ENCODE measurements around the gene SLITRK6.

Gene SLITRK6, protein sequence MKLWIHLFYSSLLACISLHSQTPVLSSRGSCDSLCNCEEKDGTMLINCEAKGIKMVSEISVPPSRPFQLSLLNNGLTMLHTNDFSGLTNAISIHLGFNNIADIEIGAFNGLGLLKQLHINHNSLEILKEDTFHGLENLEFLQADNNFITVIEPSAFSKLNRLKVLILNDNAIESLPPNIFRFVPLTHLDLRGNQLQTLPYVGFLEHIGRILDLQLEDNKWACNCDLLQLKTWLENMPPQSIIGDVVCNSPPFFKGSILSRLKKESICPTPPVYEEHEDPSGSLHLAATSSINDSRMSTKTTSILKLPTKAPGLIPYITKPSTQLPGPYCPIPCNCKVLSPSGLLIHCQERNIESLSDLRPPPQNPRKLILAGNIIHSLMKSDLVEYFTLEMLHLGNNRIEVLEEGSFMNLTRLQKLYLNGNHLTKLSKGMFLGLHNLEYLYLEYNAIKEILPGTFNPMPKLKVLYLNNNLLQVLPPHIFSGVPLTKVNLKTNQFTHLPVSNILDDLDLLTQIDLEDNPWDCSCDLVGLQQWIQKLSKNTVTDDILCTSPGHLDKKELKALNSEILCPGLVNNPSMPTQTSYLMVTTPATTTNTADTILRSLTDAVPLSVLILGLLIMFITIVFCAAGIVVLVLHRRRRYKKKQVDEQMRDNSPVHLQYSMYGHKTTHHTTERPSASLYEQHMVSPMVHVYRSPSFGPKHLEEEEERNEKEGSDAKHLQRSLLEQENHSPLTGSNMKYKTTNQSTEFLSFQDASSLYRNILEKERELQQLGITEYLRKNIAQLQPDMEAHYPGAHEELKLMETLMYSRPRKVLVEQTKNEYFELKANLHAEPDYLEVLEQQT

DNA sequence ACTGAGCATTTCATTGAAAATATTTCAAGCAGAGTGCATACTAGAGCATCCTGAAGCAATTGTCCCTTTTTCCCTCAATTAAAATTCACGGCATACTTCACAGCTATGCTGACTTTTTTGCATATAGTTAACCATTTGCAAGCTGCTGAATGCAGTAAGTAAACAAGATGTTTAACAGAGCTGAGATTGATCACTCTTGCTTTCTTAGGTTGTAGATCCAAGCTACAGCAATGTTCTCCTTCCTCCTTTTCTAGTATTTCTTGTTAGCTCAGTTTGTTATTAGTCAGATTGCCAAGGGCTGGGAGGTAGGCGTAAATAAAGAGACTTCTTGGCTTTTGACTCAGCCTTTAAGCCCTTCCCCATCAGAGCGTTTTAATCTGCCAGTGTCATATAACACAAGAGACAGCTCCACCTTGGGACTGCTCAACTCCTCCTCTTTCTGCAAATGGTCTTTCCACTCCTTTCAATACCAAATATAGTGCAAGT is at the start of gene SLITRK6:
Gene SLITRK6 (minus strand): TSS at position 323 of the 486 bp plus-strand sequence. CDS start 2,911 bp downstream, outside the sequence.
- TF ChIP-seq CTCF (IDR thresholded peaks at IDR 0.05): peak; percentile 57; the same call in 1 of the 2 replicates

- no peak for TF ChIP-seq CTCF (IDR thresholded peaks at IDR 0.05)
Observed at GRCh38 chr13:85847012-85847411, 47.8 kb upstream of the SLITRK6 start.

- TF ChIP-seq CTCF (IDR thresholded peaks at IDR 0.05): no peak
Observed at GRCh38 chr13:85841427-85841826, 42.2 kb upstream of the SLITRK6 start.

DNA sequence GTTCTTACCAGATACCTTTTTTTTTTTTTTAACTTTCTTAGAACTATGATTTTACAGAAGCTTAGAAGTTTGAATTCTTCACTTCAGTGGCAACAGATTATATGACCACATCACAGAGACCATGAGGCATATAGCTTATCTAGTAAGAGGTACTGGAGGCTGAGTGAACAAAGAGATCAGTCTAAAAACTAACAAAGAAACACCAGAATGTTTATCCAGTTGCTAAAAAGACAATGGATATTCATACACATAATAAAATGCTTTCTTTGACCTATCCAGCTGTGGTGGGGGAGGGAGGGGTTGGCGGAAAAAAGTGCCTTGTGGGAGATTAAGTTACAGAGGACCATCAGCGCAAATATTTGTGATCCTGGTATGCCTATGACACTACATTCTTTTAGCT is 34.7 kb upstream of the SLITRK6 start:
- no peak for TF ChIP-seq CTCF (IDR thresholded peaks at IDR 0.05)

GRCh38 chr13:85828094-85828684 is 29.0 kb upstream of the SLITRK6 start:
- peak; percentile 69 for TF ChIP-seq CTCF (IDR thresholded peaks at IDR 0.05)

DNA sequence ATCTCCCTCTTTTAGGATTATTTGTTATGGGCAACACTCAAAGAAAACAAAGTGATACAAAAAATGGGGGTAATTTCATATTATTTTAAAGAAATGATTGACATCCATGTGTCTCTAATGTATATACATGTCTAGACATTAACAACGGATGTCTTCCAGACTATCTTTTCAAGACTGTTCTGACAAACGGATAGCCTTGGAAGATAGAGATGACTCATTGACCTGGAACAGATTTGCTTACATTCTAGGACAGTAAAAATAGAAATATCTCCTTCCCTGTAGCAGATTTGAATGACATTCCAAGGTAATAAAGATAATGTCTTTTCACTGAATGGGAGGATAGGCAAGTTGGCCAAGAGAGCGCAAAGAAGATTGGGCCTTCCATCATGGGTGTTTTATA is 26.2 kb upstream of the SLITRK6 start:
- no peak for TF ChIP-seq CTCF (IDR thresholded peaks at IDR 0.05)

DNA sequence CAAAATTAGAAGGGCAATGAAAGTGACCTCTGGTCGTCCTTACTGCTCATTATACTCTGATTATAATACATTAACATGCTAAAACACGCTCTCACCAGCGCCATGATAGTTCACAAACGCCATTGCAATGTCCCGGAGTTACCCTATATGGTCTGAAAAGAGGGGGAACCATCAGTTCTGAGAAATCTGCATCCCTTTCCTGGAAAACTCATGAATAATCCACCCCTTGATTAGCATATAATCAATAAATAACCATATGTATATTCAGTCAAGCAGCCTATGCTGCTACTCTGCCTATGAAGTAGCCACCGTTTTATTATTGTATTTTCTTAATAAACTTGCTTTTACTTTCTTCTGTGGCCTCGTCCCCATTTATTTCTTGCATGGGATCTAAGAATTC is 24.6 kb upstream of the SLITRK6 start:
- TF ChIP-seq CTCF (IDR thresholded peaks at IDR 0.05): no peak

Measured in LNCAP (cell line).